Stimulated activated CD8-positive, alpha-beta memory T cell treated with anti-CD3 and anti-CD28 coated beads, Interleukin-7, amount 100 ng/mL, for 48 hours (primary cell): ENCODE measurements around the gene FMN1.

Experiments
- DNase-seq, 2 donors: peaks; one replicate each; pipeline ENCODE4 v3.0.0-alpha.2; 2020; ENCODE audit warnings: low read depth in 1 of 2; ENCODE audit errors: extremely low read depth in 1 of 2

Gene FMN1

DNA sequence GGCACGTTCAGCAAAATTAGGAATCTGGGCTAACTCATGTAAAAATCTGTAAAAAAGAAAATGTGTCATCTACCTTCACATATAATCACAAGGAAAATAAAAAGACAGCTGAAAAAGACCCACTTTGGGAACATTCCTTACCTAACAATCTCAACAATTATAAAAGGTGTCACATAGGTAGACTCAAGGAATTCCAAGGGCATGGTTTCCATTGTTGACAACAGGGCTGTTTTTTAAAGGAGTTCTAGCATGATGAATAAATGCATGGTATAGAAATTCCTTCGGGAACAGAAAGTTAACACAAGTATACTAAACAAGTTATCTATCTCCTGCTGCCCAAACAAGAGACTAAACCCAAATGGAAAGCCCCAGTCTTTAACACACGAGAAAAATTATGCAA is 292.5 kb downstream of the FMN1 start:
- no peak for DNase-seq

DNA sequence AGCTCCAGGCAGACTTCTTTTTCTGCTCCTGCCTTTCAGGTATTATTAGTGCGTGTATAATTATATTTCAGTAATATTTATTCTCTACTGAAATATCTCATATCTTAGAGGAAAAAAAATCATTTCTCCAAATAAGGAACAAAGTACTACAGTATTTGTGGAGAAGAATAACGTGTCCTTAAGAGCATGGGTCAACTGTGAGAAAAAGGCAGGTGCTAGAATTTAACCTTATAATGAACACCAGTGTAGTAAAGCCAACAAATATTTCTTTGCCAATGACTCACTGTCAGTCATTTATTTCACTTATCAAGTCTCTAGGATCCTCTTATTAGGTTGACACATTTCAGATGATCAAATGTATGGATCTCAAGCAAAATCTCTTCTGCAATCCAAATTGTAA is 293.3 kb downstream of the FMN1 start:
- no peak for DNase-seq

DNA sequence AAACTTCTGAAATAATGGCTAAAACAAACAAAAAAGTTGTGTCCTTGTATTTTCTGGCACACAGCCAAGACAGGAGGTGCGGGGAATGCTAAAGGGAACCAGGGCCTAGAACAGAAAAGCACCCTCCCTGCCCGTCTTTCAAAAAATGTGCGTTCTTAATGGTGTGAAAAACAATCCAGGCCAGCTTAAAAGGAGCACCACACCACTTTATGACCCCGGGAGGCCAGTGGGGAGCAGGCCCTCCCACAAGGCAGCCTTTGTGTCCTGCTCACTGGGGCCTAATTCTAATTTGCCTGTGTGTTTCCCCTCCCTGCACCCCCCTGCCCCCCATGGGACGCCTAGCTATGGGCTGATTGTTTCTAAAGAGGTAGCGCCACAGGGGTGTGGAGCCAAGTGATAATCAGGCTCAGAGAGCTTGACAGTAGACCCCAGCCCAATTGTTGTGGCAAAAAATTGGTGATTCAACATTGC is 295.4 kb downstream of the FMN1 start:
- DNase-seq = no peak

DNA sequence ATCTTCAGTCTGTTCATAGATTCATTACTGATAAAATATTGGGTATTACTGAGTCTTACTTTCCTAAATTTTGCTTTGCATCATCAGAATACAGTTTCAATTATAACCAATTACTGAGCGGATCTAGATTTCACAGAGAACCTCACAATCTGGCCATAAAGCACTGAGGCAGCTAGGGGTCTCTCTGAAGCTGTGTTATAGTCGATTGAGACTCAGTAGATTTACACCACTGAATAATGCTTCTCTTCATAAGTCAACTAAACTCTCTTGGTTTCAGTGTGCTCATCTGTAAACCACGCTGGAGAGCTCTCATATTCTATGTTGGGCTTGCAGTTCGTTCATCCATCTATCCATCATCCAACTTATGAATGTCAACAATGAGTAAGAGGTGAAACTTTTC is 296.1 kb downstream of the FMN1 start:
- DNase-seq = no peak

DNA sequence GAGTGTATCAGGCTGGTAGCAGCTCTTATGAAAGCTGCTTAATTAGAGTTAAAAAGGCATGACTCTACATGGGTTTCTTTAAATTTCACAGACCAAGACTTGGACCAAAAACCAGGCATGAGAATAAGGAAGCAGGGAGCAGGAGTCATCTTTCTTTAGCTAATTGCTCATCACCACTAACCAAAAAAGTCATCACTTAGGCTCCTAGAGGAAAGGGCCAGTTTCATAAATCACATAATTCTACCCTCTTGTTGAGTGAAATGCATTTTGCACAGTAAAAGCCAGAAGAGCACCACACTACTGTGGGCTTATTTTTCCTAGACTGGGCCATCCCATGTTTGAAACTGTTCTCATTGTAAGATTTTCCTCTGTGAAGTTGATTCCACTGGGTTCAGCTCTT is 301.1 kb downstream of the FMN1 start:
- no peak for DNase-seq

DNA sequence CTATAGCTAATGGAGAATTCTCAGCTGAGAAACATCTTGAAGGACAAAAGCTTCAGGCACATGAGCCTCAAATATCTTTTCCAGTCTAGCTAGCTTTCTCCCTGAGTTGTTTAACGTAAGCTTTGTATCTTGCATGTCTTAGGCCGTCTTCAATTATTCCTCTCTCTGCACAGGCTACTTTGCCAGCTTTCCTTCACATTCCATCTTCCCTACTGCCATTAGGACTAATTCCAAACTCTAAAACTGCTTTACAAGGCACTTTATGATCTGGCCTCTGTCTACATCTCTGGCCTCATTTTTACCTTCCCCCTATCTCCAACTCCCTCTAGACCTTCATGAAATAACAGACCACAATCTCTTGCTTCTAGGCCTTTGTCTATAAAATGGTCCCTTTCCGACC is 305.3 kb downstream of the FMN1 start:
- DNase-seq = no peak

DNA sequence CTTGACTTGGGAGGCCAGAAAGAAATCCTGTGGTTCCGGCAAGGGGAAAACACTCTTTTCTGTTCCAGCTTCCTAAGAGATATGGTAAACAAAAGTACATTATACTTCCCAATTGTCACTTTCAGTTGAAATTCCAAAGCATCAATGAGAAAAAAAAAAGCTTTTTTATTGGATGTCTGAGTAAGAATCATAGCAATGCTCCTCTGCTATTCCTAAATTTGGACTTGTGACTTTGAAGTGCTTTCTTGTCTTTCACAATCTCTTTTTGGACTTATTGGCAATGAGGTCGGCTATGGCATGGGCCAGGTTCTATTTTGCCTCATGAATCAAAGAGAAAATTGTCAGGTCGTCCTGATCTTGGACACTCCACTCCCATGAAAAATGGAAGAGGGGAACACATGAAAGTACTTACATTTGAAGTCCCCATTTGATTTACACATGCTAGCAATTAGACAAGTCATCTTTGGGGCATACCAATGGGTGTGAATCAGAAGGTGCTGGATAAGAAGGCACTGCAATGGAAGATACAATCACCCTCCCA is 306.2 kb downstream of the FMN1 start:
- DNase-seq = no peak

DNA sequence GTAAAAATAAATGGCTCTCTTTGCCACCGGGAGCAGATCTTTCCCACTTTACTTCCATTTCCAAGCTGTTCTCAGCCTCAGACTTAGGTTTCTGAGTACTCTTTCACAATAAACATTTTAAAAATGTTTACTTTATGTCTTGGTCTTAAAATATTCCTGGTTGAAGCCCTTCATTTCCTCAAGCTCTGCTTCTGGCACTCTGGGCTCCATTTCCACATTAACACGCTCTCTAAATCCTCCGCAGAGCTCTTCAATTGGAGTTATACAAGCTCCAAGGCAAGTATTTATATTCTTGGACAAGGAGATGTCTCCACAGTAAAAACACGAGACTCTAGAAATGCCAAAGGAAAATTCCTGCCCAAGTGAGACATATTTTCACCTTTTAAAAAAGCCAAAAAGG is 307.4 kb downstream of the FMN1 start:
- DNase-seq = no peak

DNA sequence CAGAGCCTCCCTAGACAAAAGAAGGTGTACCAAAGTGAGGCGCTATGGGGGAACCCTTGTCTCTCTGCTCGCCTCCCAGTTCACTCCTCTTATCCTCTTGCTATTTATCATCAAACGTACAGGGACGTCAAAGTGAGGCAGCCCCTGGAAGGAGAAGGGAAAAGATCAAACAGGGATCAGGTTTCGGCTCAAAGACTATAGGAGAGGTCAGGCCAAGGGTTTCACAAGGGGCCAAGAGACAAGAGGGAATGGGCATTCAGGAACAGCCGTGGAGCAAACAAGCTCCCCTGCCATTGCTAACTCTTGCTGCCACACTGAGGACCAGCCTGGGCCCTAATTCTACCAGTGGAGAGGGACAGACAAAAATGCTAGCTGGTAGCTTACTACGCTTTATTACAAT is 308.1 kb downstream of the FMN1 start:
- no peak for DNase-seq

DNA sequence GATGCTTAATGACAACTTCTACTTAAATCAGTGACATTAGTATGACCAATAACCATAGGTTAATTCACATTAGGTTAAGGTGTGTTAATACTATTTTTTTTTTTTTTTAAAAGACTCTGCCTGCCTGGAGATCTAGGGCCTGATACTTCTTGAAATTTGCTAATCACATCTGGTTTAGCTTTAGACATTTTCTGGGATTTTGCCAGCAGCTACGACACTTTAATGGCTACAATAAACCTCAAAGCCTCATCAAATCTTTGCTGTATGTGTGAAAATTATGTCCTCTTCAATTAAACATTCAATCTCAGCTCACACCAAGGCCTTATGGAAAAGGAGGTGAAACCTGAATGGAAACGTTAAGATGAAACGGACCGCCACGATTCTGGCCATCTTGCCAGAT is 308.8 kb downstream of the FMN1 start:
- no peak for DNase-seq

DNA sequence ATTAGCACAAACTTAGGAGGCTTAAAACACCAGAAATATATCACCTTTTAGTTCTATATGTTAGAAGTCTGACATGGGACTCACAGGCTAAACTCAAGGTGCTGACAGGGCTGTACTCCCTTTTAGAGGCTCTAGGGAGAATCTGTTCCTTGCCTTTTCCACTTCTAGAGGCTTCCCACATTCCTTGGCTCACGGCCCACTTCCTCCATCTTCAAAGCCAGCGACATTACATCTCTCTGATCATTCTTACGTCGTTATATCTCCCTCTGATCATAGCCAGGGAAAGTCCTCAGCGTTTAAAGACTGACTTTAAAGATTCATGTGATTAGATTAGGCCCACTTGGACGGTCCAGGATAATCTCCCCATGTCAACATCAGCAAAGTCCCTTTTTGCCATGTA is 310.4 kb downstream of the FMN1 start:
- no peak for DNase-seq

DNA sequence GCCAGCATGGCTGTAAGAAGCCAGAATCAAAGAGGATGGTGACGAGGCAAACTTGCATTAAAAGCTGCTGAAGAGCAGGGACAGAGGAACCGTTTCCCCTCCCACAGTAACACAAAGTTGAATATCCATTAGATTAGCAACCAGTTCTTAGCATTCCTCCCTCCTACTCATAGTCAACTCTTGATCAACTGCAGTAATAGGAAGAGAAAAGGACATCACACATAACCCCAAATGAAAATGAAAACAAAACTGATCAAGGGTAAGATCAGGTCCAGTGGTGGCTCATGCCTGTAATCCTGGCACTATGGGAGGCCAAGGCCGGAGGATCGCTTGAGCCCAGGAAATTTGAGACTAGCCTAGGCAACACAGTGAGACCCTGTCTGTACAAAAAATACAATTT is 311.6 kb downstream of the FMN1 start:
- DNase-seq = no peak

DNA sequence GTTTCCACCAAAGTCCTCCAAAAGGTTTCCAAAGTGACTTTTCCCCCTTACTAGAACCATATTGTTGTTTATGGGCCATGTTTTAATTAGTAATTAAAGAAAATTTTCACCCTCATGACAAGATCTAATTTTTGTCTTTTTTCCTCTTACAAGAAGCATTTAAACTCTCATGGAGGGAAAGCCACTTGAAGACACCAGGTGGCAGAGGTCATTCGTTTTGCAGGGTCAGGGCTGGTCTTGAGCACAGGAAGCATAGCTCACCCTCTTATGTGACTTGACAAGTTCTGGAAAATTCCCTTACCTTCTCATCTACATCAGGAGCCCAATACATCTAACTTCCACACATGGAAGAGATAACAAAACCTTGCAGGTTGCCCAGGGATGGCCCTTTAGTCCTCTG is 313.0 kb downstream of the FMN1 start:
- DNase-seq = no peak

DNA sequence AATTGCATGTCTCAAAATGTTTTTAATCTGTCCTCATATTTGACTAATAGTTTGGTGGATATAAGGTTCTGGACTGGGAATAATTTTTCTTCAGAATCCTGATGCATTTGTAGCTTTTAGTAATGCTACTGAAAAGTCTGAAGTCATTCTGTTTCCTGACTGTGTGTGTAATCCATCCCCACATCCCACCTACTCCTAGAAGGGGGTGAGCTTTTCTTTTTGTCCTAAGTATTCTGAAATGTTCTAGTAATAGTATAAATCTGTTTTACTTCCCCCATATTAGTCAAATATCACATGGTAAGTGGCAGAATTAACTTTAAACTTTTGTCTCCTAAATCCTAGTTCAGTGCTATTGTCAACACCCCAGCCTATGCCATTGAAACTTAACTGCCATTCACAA is 313.9 kb downstream of the FMN1 start:
- no peak for DNase-seq

DNA sequence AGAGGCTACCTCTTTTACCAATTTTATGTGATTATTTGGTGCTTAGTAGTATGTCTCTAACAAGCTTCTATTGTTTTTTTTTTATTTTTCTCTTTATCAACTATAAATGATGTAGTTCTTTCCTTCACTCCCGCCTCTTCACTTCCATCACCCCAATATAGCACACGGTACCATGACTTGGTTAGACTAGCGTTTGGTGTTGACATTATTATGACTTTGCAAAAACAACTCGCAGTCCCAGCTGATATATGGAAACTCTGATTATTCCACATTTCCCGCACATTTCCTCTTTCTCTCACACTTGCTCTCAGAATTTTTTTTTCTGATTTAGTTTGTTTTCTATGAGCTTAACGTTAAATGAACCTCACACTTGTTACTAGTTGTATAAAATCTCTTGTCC is 314.5 kb downstream of the FMN1 start:
- DNase-seq = no peak

DNA sequence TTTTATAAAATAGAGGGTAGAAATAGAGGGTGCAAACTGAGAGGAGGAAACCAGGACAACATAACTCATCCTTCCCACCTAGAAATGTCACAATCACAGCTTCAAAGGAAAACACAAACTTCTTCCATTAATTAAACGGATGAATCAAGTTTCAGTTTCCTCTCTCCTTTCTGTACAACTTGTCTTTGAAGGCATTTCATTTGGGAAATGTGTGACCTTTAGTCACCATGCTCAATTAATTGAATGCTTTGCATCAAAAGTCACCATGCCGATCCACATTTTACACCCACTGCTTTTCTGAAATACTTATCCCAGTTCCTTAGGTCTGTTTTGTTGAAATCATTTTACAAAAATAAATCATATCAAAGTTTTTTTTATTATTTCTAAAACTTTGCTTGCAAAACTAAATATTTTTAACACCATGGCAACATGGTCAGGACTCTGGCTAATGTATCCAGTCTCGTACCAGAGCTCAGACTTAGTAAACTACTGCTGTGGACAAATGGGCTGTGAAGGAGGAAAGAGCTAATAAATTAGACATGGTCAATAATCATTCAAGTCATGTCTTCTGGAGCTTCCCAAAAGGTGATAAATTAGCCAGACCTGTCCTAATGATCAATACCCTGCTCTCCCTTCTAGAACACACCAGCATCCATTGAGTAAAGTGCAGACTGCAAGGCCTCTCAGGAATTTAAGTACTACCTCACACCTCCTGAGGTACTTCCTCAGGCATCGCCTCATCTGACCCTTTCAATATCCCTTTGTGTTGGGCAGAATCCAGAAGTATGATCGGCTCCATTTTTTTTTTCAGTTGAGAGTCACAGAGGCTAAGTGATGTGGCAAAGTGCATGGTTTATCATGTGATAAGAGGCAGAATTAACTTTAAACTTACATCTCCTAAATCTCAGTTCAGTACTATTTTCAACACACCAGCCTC is 315.4 kb downstream of the FMN1 start:
- DNase-seq = no peak

DNA sequence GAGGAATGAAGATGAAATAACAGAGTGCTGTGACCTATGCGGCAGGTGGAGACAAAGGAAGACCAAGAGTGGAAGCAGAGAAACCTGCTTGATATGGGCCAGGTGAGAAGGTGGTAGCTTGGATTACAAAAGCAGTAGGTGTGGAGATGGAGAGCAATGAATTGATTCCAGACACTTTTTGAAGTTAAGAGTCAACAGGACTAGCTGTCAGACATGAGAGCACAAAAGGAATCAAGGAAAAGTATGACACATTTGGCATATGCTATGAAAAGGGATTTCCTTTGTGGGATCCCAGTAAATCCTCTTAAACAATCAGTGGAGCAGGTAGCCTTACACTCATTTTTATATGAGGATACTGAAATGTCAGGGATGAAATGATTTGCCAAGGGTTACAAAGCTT is 316.2 kb downstream of the FMN1 start:
- DNase-seq = no peak

DNA sequence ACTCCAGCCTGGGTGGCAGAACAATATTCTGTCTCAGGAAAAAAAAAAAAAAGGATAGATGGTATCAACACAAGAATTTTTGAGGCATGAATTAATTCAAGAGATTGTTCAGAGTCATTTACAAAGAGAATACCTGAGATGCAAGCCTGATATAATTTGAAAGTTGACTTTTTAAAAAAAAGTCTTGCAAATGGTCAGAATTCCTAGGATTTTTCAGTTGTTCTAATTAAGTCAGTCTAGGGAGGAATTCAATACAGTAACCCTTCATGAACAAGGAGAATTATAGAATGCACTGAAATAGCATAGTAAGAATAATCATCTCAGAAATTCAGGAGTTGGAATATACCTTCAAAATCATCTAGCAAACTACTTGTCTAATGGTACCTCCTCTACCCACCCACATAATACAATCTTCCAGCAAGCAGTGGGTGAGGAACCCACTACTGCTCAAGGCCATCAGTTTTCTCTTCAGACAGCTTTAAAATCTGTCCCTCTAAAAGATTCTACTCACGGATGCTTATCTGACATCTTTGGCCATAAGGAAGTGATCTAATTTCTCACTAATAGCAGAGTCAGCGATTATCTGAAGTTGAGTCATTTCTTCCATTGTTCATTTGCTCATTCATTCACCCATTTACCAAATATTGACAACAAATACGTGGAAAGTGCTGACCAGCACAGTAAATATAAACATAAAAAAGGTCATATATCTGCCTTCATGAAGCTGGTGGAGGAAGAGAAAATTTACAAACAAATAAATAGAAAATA is 317.1 kb downstream of the FMN1 start:
- DNase-seq = no peak

DNA sequence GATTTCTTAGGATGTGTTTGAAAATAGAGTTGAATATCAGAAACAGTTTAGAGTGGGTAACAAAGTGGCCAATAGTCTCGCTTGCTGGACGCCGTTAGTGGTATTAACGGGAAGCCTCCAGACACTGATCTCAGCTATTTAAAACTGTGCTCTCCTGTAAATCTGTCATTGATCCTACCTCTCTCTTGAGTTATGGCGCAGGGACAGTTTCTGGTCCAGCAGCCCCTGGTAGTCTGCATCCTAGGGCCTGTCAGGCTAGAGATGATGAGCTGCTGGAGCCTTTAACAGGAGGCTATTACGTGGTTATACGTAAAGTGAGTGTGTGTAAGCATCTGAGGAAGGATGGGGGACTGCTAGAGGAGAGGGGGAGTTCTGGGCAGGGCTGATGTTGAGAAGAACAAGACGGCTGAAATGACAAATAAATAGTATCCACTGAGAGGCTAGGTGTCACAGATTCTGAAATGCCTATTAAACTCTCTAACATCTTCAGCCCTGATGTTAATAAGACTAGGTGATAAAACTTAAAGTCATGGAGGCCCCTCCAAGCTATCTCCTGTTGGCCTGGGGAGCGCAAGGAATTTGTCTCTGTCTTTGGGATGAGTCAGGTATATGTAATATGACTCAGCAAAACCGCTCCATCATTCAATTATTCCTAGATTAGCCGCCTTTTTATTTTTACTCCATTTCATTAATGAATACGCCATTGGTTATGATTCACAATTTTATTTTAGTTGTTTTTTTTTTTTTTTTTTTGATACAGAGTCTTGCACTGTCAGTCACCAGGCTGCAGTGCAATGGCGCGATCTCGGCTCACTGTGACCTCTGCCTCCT is 321.0 kb downstream of the FMN1 start:
- no peak for DNase-seq

DNA sequence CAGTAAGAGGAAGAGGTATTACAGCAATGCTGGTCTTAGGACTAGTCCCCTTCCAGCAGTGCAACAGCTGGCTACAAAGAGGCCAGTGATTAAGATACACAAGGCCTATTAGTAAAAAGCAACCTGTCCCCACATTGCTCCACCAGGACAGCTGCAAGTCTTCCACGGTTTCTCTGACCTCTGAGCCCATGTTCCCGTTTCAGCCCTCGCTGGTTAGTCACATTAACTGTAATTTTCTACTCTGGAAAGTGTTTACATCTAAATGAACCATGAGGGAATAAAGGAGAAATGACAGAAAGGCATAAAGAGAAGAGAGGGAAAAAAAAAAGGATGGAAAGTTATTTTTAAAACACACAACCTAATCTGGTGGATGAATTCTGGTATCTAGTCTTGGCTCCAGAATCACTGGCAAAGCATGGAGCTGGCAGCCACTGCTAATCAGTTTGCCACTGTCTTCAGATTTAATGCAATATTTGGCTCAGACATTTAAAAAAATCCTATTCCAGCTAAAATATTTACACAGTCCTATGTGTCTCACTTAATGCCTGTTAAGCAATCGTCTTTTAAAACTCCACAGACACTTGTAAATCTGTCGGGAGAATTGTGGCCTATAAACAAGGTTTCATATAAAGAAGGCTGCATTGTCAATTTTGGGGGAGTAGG is 321.8 kb downstream of the FMN1 start:
- no peak for DNase-seq
